ENCODE results near the gene TTC19. TPM values are rescaled to one million over a fixed set of nuclear protein-coding genes. Genes with fewer than 3 reads are reported as not detected.
A peak's percentile ranks its signal among the peaks of the same experiment; 100 is the strongest.

The TTC19 gene
- total RNA-seq (10 to 100 TPM; 16.8 to 22.7 (median 19.3) TPM), polyA plus RNA-seq (10 to 100 TPM; 11.4 to 27.9 TPM)

- Histone ChIP-seq H3K27me3 (no peaks in the 10 kb centered on the region), H3K4me1 (peaks cover 0 to 7% (median 5%) of the 10 kb centered on the region in 3 donors), H3K4me3 (peak within 1 kb of the TSS; percentile 72 to 88 (median 77)), H3K36me3 (peaks cover 0 to 23% (median 14%) of the 10 kb centered on the region in 3 donors), H3K9me3 (no peaks in the 10 kb centered on the region), H3K27ac (peak within 1 kb of the TSS; percentile 91 to 98 (median 94))
- TF ChIP-seq, protein P1, sequence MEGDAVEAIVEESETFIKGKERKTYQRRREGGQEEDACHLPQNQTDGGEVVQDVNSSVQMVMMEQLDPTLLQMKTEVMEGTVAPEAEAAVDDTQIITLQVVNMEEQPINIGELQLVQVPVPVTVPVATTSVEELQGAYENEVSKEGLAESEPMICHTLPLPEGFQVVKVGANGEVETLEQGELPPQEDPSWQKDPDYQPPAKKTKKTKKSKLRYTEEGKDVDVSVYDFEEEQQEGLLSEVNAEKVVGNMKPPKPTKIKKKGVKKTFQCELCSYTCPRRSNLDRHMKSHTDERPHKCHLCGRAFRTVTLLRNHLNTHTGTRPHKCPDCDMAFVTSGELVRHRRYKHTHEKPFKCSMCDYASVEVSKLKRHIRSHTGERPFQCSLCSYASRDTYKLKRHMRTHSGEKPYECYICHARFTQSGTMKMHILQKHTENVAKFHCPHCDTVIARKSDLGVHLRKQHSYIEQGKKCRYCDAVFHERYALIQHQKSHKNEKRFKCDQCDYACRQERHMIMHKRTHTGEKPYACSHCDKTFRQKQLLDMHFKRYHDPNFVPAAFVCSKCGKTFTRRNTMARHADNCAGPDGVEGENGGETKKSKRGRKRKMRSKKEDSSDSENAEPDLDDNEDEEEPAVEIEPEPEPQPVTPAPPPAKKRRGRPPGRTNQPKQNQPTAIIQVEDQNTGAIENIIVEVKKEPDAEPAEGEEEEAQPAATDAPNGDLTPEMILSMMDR (IDR thresholded peaks at IDR 0.05): no peak
- intact Hi-C loops (cut with DNase I): loop anchor here in 1 of 3 donors (5.0 kb wide), 1 partner anchor 172 kb away; no protein-coding TSS in a partner anchor
- peak; percentile 92 to 96 (median 94) for ATAC-seq
- peak; percentile 97 to 99 (median 98) for DNase-seq
- FAIRE-seq: no peak
- 0 to 1% methylated on average over 70 to 91 of the region's 91 CpGs for WGBS, 2 donors
Measured at GRCh38 chr17:15999141-15999973, at the start of gene TTC19, which contains the start of gene ZSWIM7. Gene TTC19, plus strand, starts transcription at chr17:15999824. Its CDS starts 25 bp downstream, at chr17:15999849. Gene ZSWIM7, minus strand, starts transcription at chr17:15999704. Its CDS starts 110 bp downstream, at chr17:15999594.

DNA sequence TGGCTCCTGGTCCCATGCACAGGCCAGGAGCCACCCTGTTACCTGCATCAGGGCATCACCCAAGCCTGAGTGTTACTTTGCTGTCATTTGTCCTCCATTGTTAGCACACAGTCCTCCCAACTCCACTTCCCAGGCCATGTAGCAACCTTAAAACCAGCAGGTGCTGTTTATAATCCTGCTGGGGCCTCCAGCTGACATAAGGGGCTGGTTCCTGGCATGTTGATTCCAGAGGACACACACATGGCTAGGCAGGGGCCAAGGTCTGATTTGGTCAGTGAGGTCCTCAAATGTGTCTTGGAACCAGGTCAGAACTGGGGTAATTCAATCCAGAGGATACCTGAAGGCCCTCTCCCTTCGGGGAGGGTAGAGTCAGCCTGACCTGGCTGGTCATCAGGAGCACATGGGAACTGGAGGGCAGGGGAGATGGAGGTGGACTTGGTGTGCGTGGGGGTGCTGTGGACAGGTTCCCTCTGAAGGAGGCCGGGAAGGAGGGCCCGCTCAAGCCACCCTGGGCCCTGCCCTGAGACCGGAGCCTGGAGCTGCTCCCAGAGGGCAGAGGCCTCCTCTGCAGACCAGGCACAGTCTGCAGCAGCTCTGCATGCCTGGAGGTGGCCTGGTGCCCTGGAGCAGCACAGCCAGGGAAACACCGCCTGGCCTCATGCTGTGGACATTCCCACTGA lies 48.1 kb upstream of the TTC19 start:
- FAIRE-seq (no peak), ATAC-seq (no peak), DNase-seq (no peak)
- H3K36me3 ChIP-seq: no peaks in the 10 kb centered on the region
- no peak overlapping the region for H3K4me3 ChIP-seq
- no peaks in the 10 kb centered on the region for H3K27me3 ChIP-seq
- TF ChIP-seq, protein P1 (IDR thresholded peaks at IDR 0.05): no peak
- no peaks in the 10 kb centered on the region for H3K4me1 ChIP-seq
- WGBS, 2 donors: 94 to 100% methylated on average over 6 of the region's 6 CpGs
- intact Hi-C loops (cut with DNase I): no loop called here
- H3K27ac ChIP-seq: no peak overlapping the region
- no peaks in the 10 kb centered on the region for H3K9me3 ChIP-seq

- intact Hi-C loops (cut with DNase I): no loop called here
- FAIRE-seq (no peak), DNase-seq (no peak), ATAC-seq (no peak)
- TF ChIP-seq, protein P1 (IDR thresholded peaks at IDR 0.05): no peak
- Histone ChIP-seq H3K4me3 (no peak overlapping the region), H3K9me3 (no peaks in the 10 kb centered on the region), H3K36me3 (no peaks in the 10 kb centered on the region), H3K27ac (no peak overlapping the region), H3K27me3 (no peaks in the 10 kb centered on the region), H3K4me1 (no peaks in the 10 kb centered on the region)
- WGBS, 2 donors: 63 to 66% methylated on average over 7 of the region's 7 CpGs
Measured at GRCh38 chr17:15952048-15952532, 47.5 kb upstream of the TTC19 start.

DNA sequence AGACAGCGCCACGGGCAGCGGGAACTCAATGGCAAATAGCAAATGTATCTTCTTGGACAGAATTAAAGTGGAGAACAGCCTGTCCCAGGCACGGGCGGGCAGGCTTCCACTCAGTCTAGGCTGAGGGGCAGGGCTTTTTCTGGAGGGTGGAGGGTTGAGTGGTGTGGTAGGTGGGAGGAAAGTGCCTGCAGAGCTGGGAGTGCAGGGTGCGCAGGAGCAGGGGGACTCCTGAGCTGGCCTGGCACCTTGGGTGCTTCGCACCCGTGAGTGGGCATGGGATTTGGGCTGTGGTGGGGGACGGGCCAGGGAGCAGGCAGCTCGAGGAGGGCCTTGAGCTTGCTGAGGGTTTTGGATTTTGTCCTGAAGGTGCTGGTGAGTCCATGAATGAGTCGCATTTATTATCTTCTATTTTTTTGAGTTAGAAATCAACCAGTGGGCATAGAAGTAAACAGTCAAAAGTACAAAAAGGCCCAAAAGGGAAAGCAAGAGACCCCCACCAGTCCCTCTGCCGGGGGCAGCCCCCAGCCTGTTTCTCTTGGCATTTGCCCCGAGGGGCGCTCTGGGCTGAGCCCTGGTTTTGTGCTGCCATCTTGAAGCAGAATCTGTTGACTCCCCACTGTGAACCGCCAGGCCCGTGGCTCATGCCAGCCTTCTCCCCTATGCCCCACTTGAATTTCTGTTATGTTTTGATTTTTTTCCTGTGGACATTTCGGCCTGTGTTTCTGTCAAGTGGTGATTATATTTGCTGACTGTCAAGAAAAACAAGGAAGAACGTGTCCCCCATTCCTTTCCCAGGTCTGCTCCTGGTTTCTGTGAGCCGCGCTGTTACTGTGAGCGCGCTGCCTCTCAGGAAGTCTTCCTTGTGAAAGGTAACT lies 46.5 kb upstream of the TTC19 start:
- no peak for FAIRE-seq
- 77% methylated on average over 22 of the region's 22 CpGs for whole genome bisulfite sequencing, 2 donors
- Histone ChIP-seq H3K36me3 (no peaks in the 10 kb centered on the region), H3K27me3 (no peaks in the 10 kb centered on the region), H3K9me3 (no peaks in the 10 kb centered on the region), H3K4me1 (no peaks in the 10 kb centered on the region), H3K4me3 (no peak overlapping the region), H3K27ac (no peak overlapping the region)
- no peak for ATAC-seq
- no peak for DNase-seq
- TF ChIP-seq, protein P1 (IDR thresholded peaks at IDR 0.05): no peak
- intact Hi-C loops (cut with DNase I): no loop called here

Data from pancreas (tissue), 10 donors.